Measurements from ENCODE around the gene SLC12A8.

Gene SLC12A8

GRCh38 chr3:125214738-125215137 is 2.2 kb upstream of the SLC12A8 start:
- DNase-seq: peak; percentile 58

- DNase-seq: peak; percentile 89
These were observed 1.5 kb upstream of the SLC12A8 start for GRCh38 chr3:125213946-125214542.

- DNase-seq: peak; percentile 42
These were observed 812 bp upstream of the SLC12A8 start for GRCh38 chr3:125213364-125213755.

GRCh38 chr3:125212091-125212508 is 448 bp downstream of the SLC12A8 start:
- no peak for DNase-seq

- no peak for DNase-seq
These were observed 941 bp downstream of the SLC12A8 start for GRCh38 chr3:125211523-125212090.

GRCh38 chr3:125207949-125208568 is 4.5 kb downstream of the SLC12A8 start:
- DNase-seq: no peak

- no peak for DNase-seq
These were observed 5.0 kb downstream of the SLC12A8 start for GRCh38 chr3:125207507-125207906.

GRCh38 chr3:125206934-125207333 is 5.6 kb downstream of the SLC12A8 start:
- no peak for DNase-seq

GRCh38 chr3:125203731-125204130 is 8.8 kb downstream of the SLC12A8 start:
- DNase-seq: no peak

- no peak for DNase-seq
These were observed 10.4 kb downstream of the SLC12A8 start for GRCh38 chr3:125202197-125202596.

GRCh38 chr3:125200731-125201139 is 11.8 kb downstream of the SLC12A8 start:
- no peak for DNase-seq

GRCh38 chr3:125194849-125195601 is 17.5 kb downstream of the SLC12A8 start:
- DNase-seq: peak; percentile 70

- no peak for DNase-seq
These were observed 18.3 kb downstream of the SLC12A8 start for GRCh38 chr3:125194061-125194848.

- DNase-seq: no peak
These were observed 20.1 kb downstream of the SLC12A8 start for GRCh38 chr3:125192190-125193035.

- no peak for DNase-seq
These were observed 20.8 kb downstream of the SLC12A8 start for GRCh38 chr3:125191730-125192129.

- DNase-seq: no peak
These were observed 21.3 kb downstream of the SLC12A8 start for GRCh38 chr3:125191256-125191655.

GRCh38 chr3:125190786-125191185 is 21.8 kb downstream of the SLC12A8 start:
- no peak for DNase-seq

GRCh38 chr3:125189378-125190165 is 23.0 kb downstream of the SLC12A8 start:
- no peak for DNase-seq

- no peak for DNase-seq
These were observed 23.6 kb downstream of the SLC12A8 start for GRCh38 chr3:125188955-125189354.

GRCh38 chr3:125187599-125187910 is 25.0 kb downstream of the SLC12A8 start:
- DNase-seq: no peak

Measured in fibroblast of skin of back (primary cell).